ENCODE measurements around the gene HEATR5A.

DNA sequence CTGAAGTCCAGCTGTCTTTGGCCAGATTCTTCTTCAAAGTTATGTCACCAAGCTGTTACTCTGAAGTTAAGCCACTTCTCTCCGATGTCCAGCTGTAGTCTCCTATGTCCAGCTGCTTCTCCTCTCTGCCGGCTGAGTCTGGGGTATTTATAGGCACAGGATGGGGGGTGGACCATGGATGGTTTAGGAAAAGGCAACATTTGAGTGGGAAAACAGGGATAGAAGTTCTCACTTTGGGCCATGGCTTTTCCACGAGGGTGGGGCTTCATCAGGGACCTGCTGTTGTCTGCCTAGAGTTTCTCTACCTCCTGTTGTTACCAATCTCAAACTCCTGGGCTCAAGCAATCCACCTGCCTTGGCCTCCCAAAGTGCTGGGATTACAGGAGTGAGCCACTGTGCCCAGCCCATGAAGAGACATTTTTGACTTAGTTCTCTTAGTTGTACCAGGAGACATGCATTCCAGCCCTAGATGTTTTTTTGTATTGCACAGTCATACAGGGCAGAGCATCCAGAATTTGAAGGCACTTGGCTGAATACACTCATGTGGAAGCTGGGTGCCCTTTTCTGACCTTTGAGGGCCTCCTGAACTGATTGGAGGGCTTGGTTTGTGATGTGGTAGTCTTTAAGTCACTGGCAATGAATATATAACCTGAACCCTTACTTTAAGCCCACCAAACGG is 132.9 kb downstream of the HEATR5A start:
- TF ChIP-seq, protein P1, sequence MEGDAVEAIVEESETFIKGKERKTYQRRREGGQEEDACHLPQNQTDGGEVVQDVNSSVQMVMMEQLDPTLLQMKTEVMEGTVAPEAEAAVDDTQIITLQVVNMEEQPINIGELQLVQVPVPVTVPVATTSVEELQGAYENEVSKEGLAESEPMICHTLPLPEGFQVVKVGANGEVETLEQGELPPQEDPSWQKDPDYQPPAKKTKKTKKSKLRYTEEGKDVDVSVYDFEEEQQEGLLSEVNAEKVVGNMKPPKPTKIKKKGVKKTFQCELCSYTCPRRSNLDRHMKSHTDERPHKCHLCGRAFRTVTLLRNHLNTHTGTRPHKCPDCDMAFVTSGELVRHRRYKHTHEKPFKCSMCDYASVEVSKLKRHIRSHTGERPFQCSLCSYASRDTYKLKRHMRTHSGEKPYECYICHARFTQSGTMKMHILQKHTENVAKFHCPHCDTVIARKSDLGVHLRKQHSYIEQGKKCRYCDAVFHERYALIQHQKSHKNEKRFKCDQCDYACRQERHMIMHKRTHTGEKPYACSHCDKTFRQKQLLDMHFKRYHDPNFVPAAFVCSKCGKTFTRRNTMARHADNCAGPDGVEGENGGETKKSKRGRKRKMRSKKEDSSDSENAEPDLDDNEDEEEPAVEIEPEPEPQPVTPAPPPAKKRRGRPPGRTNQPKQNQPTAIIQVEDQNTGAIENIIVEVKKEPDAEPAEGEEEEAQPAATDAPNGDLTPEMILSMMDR (IDR thresholded peaks at IDR 0.05) = no peak
- no peak for TF ChIP-seq POLR2A (IDR thresholded peaks at IDR 0.05)

All from Peyer's patch (tissue), 4 donors.